Measurements from ENCODE around the gene SF3A1.

DNA sequence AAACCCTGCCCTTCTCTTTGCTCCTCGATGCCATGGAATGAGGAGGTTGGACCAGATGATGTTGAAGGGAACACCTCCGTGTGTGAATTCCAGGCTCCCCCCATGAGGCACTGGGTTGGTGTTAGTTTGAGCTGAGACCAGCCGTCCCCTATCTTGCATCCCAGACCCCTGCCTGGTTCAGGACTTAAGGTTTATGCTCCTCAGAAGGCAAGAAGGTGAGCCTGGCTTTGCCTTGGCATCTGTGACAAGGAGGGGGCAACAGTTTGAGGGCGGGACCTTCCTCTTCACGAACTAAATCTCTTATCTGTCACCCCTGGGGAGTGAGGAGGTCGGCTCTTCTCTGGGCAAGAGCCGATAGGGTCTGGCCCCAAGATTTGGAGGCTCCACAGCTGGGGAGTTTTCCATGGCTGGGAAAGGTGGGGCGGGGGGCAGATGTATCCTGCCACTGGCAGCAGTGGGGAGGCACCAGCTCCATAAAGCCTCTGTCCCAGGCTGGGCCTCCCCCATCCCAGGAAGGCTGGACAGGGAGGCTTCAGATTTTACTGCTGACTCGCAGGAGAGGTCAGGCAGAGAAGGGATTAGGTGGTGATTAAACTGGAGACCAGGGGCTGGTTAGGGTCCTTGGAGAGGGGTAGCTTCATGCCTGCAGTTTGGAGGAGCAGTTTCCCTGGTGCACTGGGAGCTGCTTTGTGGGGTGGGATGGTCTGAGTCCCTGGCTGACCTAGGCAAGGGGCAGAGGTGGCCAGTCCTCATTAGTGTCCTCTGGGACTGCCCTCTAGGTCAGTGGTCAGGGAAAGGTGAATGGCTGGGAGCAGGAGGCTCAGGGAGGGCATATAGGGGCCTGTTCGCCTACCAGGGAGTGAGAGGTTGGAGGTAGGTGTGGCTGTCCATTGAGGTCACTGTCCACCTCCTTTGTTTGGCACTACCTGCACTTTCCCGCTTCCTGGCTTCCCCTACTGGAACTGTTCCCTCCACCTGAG is 41.3 kb upstream of the SF3A1 start:
- TF ChIP-seq, protein P1, sequence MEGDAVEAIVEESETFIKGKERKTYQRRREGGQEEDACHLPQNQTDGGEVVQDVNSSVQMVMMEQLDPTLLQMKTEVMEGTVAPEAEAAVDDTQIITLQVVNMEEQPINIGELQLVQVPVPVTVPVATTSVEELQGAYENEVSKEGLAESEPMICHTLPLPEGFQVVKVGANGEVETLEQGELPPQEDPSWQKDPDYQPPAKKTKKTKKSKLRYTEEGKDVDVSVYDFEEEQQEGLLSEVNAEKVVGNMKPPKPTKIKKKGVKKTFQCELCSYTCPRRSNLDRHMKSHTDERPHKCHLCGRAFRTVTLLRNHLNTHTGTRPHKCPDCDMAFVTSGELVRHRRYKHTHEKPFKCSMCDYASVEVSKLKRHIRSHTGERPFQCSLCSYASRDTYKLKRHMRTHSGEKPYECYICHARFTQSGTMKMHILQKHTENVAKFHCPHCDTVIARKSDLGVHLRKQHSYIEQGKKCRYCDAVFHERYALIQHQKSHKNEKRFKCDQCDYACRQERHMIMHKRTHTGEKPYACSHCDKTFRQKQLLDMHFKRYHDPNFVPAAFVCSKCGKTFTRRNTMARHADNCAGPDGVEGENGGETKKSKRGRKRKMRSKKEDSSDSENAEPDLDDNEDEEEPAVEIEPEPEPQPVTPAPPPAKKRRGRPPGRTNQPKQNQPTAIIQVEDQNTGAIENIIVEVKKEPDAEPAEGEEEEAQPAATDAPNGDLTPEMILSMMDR (IDR thresholded peaks at IDR 0.05; ENCODE audit: low read length): no peak
- no peak for TF ChIP-seq EZH2phosphoT487 (IDR thresholded peaks at IDR 0.05; ENCODE audit: low read length)
- TF ChIP-seq EZH2 (optimal IDR thresholded peaks at IDR 0.05; ENCODE audit: low read depth, low read length): no peak
